Natural killer cell treated with Interleukin-12 subunit alpha and Interleukin-12 subunit beta and Interleukin-15 and Interleukin-18, amount 100 ng/mL, for 72 hours (primary cell): ENCODE measurements around the gene SLC35F6. TPM values are rescaled to one million over a fixed set of nuclear protein-coding genes. Genes with fewer than 3 reads are reported as not detected.
"Not testable (repeated sequence)": the region's sequence is repeated elsewhere in the genome, so short reads cannot be mapped to it uniquely, and the experiment has no call there.

Experiments used
- ATAC-seq, 2 donors: fragments of 150-1000 bp; cut with Tn5 transposase in 1 of 2; sonication (Bioruptor Pico), chemical (Tn5 transposase) in 1 of 2; 2 replicates each; pipeline ENCODE4 v1.10.0; 2021
- DNase-seq: peaks from one replicate; pipeline ENCODE4 v3.0.0; 2022; ENCODE audit warnings: low spot score
- H3K27ac Mint-ChIP-seq, 2 donors: 1 replicate in 1 of 2; 2 replicates in 1 of 2; pipeline ENCODE4 v1.8.0; 2022; ENCODE audit warnings: mixed read lengths in 2 of 2, mild to moderate bottlenecking in 1 of 2, moderate library complexity in 1 of 2
- H3K27me3 Mint-ChIP-seq, 2 donors: 1 replicate in 1 of 2; 2 replicates in 1 of 2; pipeline ENCODE4 v1.8.0; 2022; ENCODE audit warnings: mixed read lengths in 2 of 2
- H3K36me3 Mint-ChIP-seq: one replicate; pipeline ENCODE4 v1.8.0; 2022; ENCODE audit warnings: mixed read lengths
- H3K4me1 Mint-ChIP-seq, 2 donors: 1 replicate in 1 of 2; 2 replicates in 1 of 2; pipeline ENCODE4 v1.8.0; 2022; ENCODE audit warnings: low read depth in 2 of 2, mixed read lengths in 2 of 2, mild to moderate bottlenecking in 1 of 2
- H3K4me3 Mint-ChIP-seq: one replicate; pipeline ENCODE4 v1.8.0; 2022; ENCODE audit warnings: mixed read lengths
- H3K9me3 Mint-ChIP-seq: 2 replicates; pipeline ENCODE4 v1.8.0; 2022; ENCODE audit warnings: mixed read lengths
- total RNA-seq, 2 donors: library from RNA; stranded (reverse); gene quantifications; one replicate each; pipeline ENCODE4 v1.2.3, GENCODE V29; 2022

SLC35F6 gene
- total RNA-seq, 2 donors from 2014 or later = 15.5 to 17.7 TPM

- not testable (repeated sequence) for ATAC-seq, H3K36me3 Mint-ChIP-seq, H3K4me3 Mint-ChIP-seq, DNase-seq, H3K9me3 Mint-ChIP-seq, H3K27ac Mint-ChIP-seq, H3K4me1 Mint-ChIP-seq, H3K27me3 Mint-ChIP-seq
These were observed 31.1 kb downstream of the SLC35F6 start for GRCh38 chr2:26795135-26795534.

DNA sequence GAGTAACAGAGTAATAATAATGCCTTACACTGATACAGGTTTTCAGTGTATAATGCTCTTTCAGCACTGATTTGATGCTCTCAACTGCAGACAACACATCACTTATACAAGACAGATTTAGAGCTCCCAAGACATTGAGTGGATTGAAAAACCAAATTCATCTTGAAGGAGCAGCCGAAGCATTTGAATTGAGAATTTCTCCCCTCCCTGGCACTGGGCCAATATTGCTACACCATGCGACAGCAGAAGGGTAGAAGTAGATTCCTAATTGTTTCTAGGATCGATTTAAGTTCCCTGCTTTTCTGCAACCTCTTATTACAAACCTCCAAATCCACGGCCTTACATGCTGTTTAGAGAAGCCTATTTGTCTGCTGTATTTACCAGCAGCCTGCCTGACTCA lies 37.2 kb downstream of the SLC35F6 start:
- Mint-ChIP-seq H3K36me3 (no peaks in the 10 kb centered on the region), H3K27me3 (no peaks in the 10 kb centered on the region), H3K9me3 (no peaks in the 10 kb centered on the region), H3K27ac (no peak overlapping the region), H3K4me3 (no peak overlapping the region), H3K4me1 (no peaks in the 10 kb centered on the region)
- DNase-seq = no peak
- no peak for ATAC-seq

GRCh38 chr2:26801796-26802195 lies 37.7 kb downstream of the SLC35F6 start:
- Mint-ChIP-seq H3K4me1 (no peaks in the 10 kb centered on the region), H3K9me3 (no peaks in the 10 kb centered on the region), H3K27ac (no peak overlapping the region), H3K36me3 (no peaks in the 10 kb centered on the region), H3K27me3 (no peaks in the 10 kb centered on the region), H3K4me3 (no peak overlapping the region)
- no peak for ATAC-seq
- DNase-seq = no peak

DNA sequence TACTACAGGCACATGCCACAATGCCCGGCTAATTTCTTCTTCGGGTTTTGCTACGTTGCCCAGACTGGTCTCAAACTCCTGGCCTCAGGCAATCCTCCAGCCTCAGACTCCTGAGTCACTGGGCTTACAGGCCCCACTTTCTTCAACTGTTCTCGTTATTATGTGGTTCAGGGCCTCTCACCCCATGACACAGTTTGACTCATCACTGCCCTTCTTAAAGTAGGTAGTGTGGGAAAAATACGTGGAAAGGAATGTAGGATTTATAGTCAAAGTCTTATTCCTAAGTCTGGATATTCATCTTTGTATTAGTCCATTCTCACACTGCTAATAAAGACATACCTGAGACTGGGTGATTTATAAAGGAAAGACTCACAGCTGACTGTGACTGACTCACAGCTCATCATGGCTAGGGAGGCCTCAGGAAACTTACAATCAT lies 41.2 kb downstream of the SLC35F6 start:
- Mint-ChIP-seq H3K4me1 (peaks cover 4% of the 10 kb centered on the region in 2 donors), H3K9me3 (no peaks in the 10 kb centered on the region), H3K27me3 (peaks cover 0 to 2% of the 10 kb centered on the region in 2 donors), H3K36me3 (no peaks in the 10 kb centered on the region), H3K27ac (no peak overlapping the region), H3K4me3 (no peak overlapping the region)
- no peak for ATAC-seq
- no peak for DNase-seq

GRCh38 chr2:26807788-26808460 lies 43.8 kb downstream of the SLC35F6 start:
- no peaks in the 10 kb centered on the region for H3K9me3 Mint-ChIP-seq
- ATAC-seq (peak in 1 of 2 donors; percentile 41), DNase-seq (no peak)
- peaks cover 3 to 8% of the 10 kb centered on the region in 2 donors for H3K27me3 Mint-ChIP-seq
- peaks cover 4% of the 10 kb centered on the region in 2 donors for H3K4me1 Mint-ChIP-seq
- H3K36me3 Mint-ChIP-seq = no peaks in the 10 kb centered on the region
- no peak overlapping the region for H3K27ac Mint-ChIP-seq
- H3K4me3 Mint-ChIP-seq = no peak overlapping the region

GRCh38 chr2:26809211-26809610 lies 45.1 kb downstream of the SLC35F6 start:
- Mint-ChIP-seq H3K27me3 (peaks cover 7 to 17% of the 10 kb centered on the region in 2 donors), H3K4me1 (peaks cover 4% of the 10 kb centered on the region in 2 donors), H3K36me3 (no peaks in the 10 kb centered on the region), H3K9me3 (no peaks in the 10 kb centered on the region), H3K4me3 (no peak overlapping the region), H3K27ac (no peak overlapping the region)
- DNase-seq (no peak), ATAC-seq (no peak)

DNA sequence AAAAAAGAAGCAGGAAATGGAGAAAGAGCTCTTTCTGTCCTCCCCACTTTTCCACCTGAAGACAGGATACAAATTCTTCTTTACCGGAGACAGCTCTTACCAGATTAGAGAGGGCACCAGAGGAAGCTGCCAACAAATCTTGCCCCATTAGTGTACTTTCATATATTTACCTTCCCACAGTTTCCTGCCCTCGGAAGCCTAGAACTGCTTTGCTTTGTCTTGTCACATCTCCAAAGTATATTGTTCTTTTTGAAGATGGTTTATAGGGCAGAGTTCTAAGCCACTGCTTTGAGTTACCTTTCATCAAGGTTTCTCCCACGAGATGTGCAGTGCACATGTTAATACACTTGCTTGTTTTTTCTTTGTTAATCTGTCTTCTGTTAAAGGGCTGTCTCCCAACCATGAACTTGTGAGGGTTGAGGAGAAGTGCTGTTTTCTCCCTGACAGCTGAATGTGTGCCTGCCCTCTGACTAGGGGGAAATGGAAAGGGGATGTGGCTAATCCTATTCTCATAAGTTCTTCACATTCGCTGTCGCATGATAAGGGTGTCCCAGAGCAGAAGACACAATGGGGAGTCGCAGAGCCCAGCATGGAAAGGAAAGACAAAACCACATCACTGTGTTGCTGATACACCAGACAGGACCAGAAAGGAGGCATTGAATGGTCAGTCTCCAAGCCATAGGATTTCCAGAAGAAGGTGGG lies 45.9 kb downstream of the SLC35F6 start:
- Mint-ChIP-seq H3K9me3 (no peaks in the 10 kb centered on the region), H3K27me3 (peaks cover 7 to 19% of the 10 kb centered on the region in 2 donors), H3K4me1 (peaks cover 4% of the 10 kb centered on the region in 2 donors), H3K27ac (no peak overlapping the region), H3K36me3 (no peaks in the 10 kb centered on the region), H3K4me3 (no peak overlapping the region)
- ATAC-seq = no peak
- DNase-seq = no peak

GRCh38 chr2:26811261-26811660 lies 47.2 kb downstream of the SLC35F6 start:
- Mint-ChIP-seq H3K4me3 (no peak overlapping the region), H3K36me3 (no peaks in the 10 kb centered on the region), H3K27ac (no peak overlapping the region), H3K4me1 (peaks cover 4% of the 10 kb centered on the region in 2 donors), H3K9me3 (no peaks in the 10 kb centered on the region), H3K27me3 (peaks cover 10 to 26% of the 10 kb centered on the region in 2 donors)
- DNase-seq (no peak), ATAC-seq (no peak)

DNA sequence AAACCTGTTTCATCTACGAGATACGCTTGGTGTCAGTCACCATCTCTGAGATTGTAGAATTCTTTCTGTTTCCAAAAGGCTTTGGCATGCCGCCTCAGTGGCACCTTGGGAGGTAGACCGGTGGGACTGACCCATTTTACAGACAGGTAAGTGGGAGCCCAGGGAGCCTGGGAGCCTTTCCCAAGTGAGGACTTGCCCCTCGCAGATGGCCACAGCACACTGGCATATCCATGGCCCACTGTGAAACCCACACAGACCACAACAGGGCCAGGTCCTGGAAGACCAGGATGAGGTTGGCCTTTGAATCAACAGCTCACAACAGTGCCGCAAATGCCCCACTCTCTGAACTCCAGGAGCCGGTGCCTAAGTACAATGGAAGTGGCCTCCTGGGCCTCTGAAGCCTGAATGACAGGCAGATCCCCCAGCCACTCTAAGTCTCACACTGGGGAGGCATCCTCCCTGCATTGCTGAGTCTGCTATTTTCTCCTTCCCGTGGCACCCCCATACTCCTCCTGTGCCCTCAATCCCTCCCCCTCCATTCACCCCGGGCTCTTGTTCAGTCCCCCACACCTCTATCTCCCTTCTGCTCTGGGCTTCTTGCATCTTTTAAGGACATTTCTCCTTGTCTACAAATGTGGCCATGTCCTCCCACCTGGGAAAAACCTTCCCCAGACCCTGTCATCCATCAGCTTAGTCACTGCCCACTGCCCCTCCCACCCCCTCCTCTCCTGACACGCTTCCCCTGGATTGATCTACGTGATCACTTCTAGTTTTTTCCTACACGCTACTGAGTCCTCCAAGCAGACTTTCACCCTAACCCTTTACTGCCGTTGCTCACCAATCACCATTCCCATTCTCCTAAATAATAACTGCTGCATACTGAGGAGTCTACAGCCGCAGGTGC lies 48.0 kb downstream of the SLC35F6 start:
- H3K4me1 Mint-ChIP-seq = peaks cover 4% of the 10 kb centered on the region in 2 donors
- no peak overlapping the region for H3K27ac Mint-ChIP-seq
- no peaks in the 10 kb centered on the region for H3K9me3 Mint-ChIP-seq
- no peaks in the 10 kb centered on the region for H3K36me3 Mint-ChIP-seq
- no peak overlapping the region for H3K4me3 Mint-ChIP-seq
- ATAC-seq (no peak), DNase-seq (no peak)
- H3K27me3 Mint-ChIP-seq = peaks cover 15 to 32% of the 10 kb centered on the region in 2 donors

DNA sequence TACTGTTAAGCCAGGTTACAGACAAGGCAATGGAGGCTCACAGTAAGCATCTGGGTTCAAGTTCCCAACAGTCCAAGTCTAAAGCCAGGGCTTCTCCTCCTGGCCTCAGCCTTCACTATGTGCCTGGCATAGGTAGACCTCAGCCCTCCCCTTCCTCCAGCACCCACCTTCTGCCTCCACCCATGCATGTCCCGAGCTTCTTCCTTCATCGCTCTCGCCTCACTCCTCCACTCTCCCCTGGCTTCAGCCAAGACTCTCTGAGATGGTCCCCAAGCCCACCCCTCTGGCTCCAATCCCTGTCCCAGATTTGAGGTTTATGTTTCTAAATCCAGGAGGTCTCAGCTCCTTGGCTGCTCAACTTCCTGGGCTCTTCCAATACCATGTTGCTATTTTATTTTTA lies 48.6 kb downstream of the SLC35F6 start:
- H3K27ac Mint-ChIP-seq = no peak overlapping the region
- ATAC-seq = no peak
- no peaks in the 10 kb centered on the region for H3K36me3 Mint-ChIP-seq

DNA sequence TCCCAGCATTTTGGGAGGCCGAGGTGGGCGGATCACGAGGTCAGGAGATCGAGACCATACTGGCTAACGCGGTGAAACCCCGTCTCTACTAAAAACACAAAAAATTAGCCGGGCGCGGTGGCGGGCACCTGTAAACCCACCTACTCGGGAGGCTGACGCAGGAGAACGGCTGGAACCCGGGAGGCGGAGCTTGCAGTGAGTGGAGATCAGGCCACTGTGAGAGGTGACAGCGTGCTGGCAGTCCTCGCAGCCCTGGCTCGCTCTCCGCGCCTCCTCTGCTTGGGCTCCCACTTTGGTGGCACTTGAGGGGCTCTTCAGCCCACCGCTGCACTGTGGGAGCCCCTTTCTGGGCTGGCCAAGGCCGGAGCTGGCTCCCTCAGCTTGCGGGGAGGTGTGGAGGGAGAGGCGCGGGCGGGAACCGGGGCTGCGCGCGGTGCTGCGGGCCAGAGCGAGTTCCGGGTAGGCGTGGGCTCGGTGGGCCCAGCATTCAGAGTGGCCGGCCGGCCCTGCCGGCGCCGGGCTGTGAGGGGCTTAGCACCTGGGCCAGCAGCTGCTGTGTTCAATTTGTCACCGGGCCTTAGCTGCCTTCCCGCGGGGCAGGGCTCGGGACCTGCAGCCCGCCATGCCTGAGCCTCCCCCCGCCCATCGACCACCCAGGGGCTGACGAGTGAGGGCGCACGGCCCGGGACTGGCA lies 50.1 kb downstream of the SLC35F6 start:
- not testable (repeated sequence) for H3K36me3 Mint-ChIP-seq, H3K4me3 Mint-ChIP-seq, H3K9me3 Mint-ChIP-seq, H3K4me1 Mint-ChIP-seq, DNase-seq, ATAC-seq, H3K27ac Mint-ChIP-seq
- peaks cover 22 to 39% of the 10 kb centered on the region in 2 donors for H3K27me3 Mint-ChIP-seq

More for the DNA sequence above, 48.6 kb downstream of the SLC35F6 start:
- Mint-ChIP-seq H3K27me3 (peaks cover 17 to 36% of the 10 kb centered on the region in 2 donors), H3K9me3 (no peaks in the 10 kb centered on the region), H3K4me3 (no peak overlapping the region), H3K4me1 (peaks cover 4% of the 10 kb centered on the region in 2 donors)
- no peak for DNase-seq

- H3K36me3 Mint-ChIP-seq = no peaks in the 10 kb centered on the region
These were observed 52.8 kb downstream of the SLC35F6 start for GRCh38 chr2:26816893-26817292.

DNA sequence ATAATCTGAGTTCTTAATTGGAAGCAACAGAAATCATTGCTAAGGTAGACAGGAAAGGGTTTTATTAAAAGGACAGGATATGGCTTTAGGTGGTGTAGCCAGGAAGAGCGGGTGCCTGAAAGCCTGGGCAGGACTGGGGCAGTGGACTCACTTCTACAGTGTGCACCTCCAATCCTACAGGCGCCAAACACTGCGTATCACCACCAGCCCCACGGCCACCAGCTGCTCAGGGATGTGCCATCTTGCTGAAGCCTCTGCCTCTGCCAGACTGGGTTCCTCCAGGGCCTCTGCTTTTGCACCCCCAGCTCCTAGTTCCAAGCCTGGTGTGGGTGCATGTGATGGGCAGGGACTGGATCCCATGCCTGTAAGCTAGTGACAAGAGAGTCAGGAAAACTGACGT lies 54.2 kb downstream of the SLC35F6 start:
- H3K27ac Mint-ChIP-seq = no peak overlapping the region
- no peaks in the 10 kb centered on the region for H3K36me3 Mint-ChIP-seq
- ATAC-seq = no peak
- H3K4me1 Mint-ChIP-seq = no peaks in the 10 kb centered on the region
- no peaks in the 10 kb centered on the region for H3K9me3 Mint-ChIP-seq
- H3K4me3 Mint-ChIP-seq = no peak overlapping the region
- DNase-seq = no peak
- H3K27me3 Mint-ChIP-seq = peaks cover 22 to 34% of the 10 kb centered on the region in 2 donors

More at GRCh38 chr2:26816893-26817292, 52.8 kb downstream of the SLC35F6 start:
- Mint-ChIP-seq H3K4me1 (no peaks in the 10 kb centered on the region), H3K27me3 (peaks cover 22 to 46% of the 10 kb centered on the region in 2 donors), H3K9me3 (no peaks in the 10 kb centered on the region), H3K4me3 (no peak overlapping the region), H3K27ac (no peak overlapping the region)
- ATAC-seq (no peak), DNase-seq (no peak)
